GM18867 (cell line): ENCODE measurements around the gene MTRF1L.
"Not testable (repeated sequence)": the region's sequence is repeated elsewhere in the genome, so short reads cannot be mapped to it uniquely, and the experiment has no call there.

ENCODE experiments used
- ATAC-seq: cut with Tn5 transposase; IDR thresholded peaks from one replicate; pipeline ENCODE4 v1.9.1; 2021; ENCODE audit warnings: mild to moderate bottlenecking, moderate library complexity; ENCODE audit not compliant: unreplicated experiment

Gene MTRF1L

GRCh38 chr6:153012856-153013255, 10.3 kb upstream of the MTRF1L start:
- no peak for ATAC-seq

GRCh38 chr6:153003366-153003690, 819 bp upstream of the MTRF1L start:
- peak; percentile 4 for ATAC-seq

GRCh38 chr6:153001767-153002612, 519 bp downstream of the MTRF1L start:
- ATAC-seq, result peak; percentile 20

- ATAC-seq, result not testable (repeated sequence)
Observed at GRCh38 chr6:153000790-153001189, 1.7 kb downstream of the MTRF1L start.

GRCh38 chr6:153000243-153000642, 2.3 kb downstream of the MTRF1L start:
- no peak for ATAC-seq

- not testable (repeated sequence) for ATAC-seq
Observed at GRCh38 chr6:152999538-152999937, 3.0 kb downstream of the MTRF1L start.

- ATAC-seq, result no peak
Observed at GRCh38 chr6:152993847-152994246, 8.7 kb downstream of the MTRF1L start.

- no peak for ATAC-seq
Observed at GRCh38 chr6:152993431-152993830, 9.1 kb downstream of the MTRF1L start.

GRCh38 chr6:152986978-152987377, 15.5 kb downstream of the MTRF1L start:
- ATAC-seq, result no peak

GRCh38 chr6:152985300-152985699, 17.2 kb downstream of the MTRF1L start:
- ATAC-seq, result not testable (repeated sequence)

GRCh38 chr6:152984513-152984872, 18.0 kb downstream of the MTRF1L start:
- ATAC-seq, result peak; percentile 25

- peak; percentile 22 for ATAC-seq
Observed at GRCh38 chr6:152983637-152984512, 18.6 kb downstream of the MTRF1L start.

- ATAC-seq, result peak; percentile 86
Observed at GRCh38 chr6:152982904-152983636, 19.4 kb downstream of the MTRF1L start, which contains the start of gene FBXO5. TSS of gene FBXO5 (minus strand) at chr6:152983041. CDS start at chr6:152982959, 82 bp downstream.

GRCh38 chr6:152981989-152982903, 20.3 kb downstream of the MTRF1L start:
- peak; percentile 0 for ATAC-seq

GRCh38 chr6:152981219-152981618, 21.3 kb downstream of the MTRF1L start:
- no peak for ATAC-seq

GRCh38 chr6:152980656-152981055, 21.9 kb downstream of the MTRF1L start:
- no peak for ATAC-seq

- ATAC-seq, result no peak
Observed at GRCh38 chr6:152979116-152979515, 23.4 kb downstream of the MTRF1L start.

- no peak for ATAC-seq
Observed at GRCh38 chr6:152978058-152978457, 24.5 kb downstream of the MTRF1L start.

- ATAC-seq, result no peak
Observed at GRCh38 chr6:152977556-152977955, 25.0 kb downstream of the MTRF1L start.

GRCh38 chr6:152976749-152977148, 25.8 kb downstream of the MTRF1L start:
- ATAC-seq, result no peak
